SU-DHL-6 (cell line): ENCODE measurements around the gene HYLS1.

Experiments
- H2AFZ ChIP-seq: fragments of 200-600 bp; sonication (generic); 2 replicates; pipeline ENCODE4 v1.6.1; 2014; ENCODE audit warnings: low read depth, mild to moderate bottlenecking, moderate library complexity, mixed read lengths, antibody characterized with exemption, low read length; ENCODE audit not compliant: severe bottlenecking
- H3F3A ChIP-seq: fragments of 200-600 bp; shearing (Covaris generic); 2 replicates; pipeline ENCODE4 v1.6.0; 2016; ENCODE audit warnings: antibody characterized with exemption, mild to moderate bottlenecking; ENCODE audit not compliant: insufficient read depth
- H3K27ac ChIP-seq: fragments of 200-600 bp; sonication (generic); 2 replicates; pipeline ENCODE4 v1.5.1; 2016; ENCODE audit warnings: low read depth, mild to moderate bottlenecking, low read length, moderate library complexity, mixed read lengths
- H3K27me3 ChIP-seq: fragments of 200-600 bp; sonication (generic), shearing (Covaris generic); 2 replicates; pipeline ENCODE4 v1.6.0; 2014; ENCODE audit warnings: mild to moderate bottlenecking, low read length
- H3K36me3 ChIP-seq: fragments of 200-600 bp; sonication (generic); 2 replicates; pipeline ENCODE4 v1.6.1; 2014; ENCODE audit warnings: mild to moderate bottlenecking, low read length, mixed read lengths
- H3K4me2 ChIP-seq: fragments of 300-600, 200-600 bp; shearing (Covaris generic), sonication (generic); 2 replicates; pipeline ENCODE4 v1.6.0; 2014; ENCODE audit warnings: low read length, low read depth, mild to moderate bottlenecking; ENCODE audit not compliant: poor library complexity, severe bottlenecking
- H3K4me3 ChIP-seq: fragments of 200-600 bp; sonication (generic); 2 replicates; pipeline ENCODE4 v1.5.1; 2014; ENCODE audit warnings: antibody characterized with exemption, low read length, mild to moderate bottlenecking, mixed read lengths; ENCODE audit not compliant: insufficient read depth, poor library complexity, severe bottlenecking
- H3K79me2 ChIP-seq: fragments of 200-600 bp; sonication (generic); 2 replicates; pipeline ENCODE4 v1.6.1; 2014; ENCODE audit warnings: mild to moderate bottlenecking, low read length, moderate library complexity; ENCODE audit not compliant: insufficient read depth
- H3K9ac ChIP-seq: fragments of 200-600 bp; sonication (generic); 2 replicates; pipeline ENCODE4 v1.7.0; 2014; ENCODE audit warnings: mild to moderate bottlenecking, low read length
- H3K9me2 ChIP-seq: fragments of 200-600 bp; sonication (generic); replicated peaks from 2 replicates; pipeline ENCODE4 v1.6.1; 2014; ENCODE audit warnings: low read length; ENCODE audit not compliant: insufficient read depth
- H3K9me3 ChIP-seq: fragments of 200-600 bp; sonication (generic); 2 replicates; pipeline ENCODE4 v1.6.1; 2014; ENCODE audit warnings: low read length, mixed read lengths; ENCODE audit not compliant: insufficient read depth
- H4K20me1 ChIP-seq: fragments of 200-600 bp; sonication (generic); 2 replicates; pipeline ENCODE4 v1.6.1; 2014; ENCODE audit warnings: low read depth, mild to moderate bottlenecking, antibody characterized with exemption, low read length, moderate library complexity, mixed read lengths
- EZH2phosphoT487 ChIP-seq: fragments of 200-600 bp; sonication (generic), shearing (Covaris generic); conservative IDR thresholded peaks from 2 replicates; pipeline ENCODE4 v1.6.1; 2018; ENCODE audit warnings: mild to moderate bottlenecking, antibody characterized with exemption, low read length, moderate library complexity, mixed read lengths
- TF ChIP-seq, protein P1 (sequence below): fragments of 200-600 bp; sonication (generic); IDR thresholded peaks from one replicate; pipeline ENCODE4 v1.5.1; 2017; ENCODE audit warnings: antibody characterized with exemption, mild to moderate bottlenecking, low read length, moderate library complexity; ENCODE audit not compliant: insufficient read depth, poor library complexity, severe bottlenecking

HYLS1 gene

DNA sequence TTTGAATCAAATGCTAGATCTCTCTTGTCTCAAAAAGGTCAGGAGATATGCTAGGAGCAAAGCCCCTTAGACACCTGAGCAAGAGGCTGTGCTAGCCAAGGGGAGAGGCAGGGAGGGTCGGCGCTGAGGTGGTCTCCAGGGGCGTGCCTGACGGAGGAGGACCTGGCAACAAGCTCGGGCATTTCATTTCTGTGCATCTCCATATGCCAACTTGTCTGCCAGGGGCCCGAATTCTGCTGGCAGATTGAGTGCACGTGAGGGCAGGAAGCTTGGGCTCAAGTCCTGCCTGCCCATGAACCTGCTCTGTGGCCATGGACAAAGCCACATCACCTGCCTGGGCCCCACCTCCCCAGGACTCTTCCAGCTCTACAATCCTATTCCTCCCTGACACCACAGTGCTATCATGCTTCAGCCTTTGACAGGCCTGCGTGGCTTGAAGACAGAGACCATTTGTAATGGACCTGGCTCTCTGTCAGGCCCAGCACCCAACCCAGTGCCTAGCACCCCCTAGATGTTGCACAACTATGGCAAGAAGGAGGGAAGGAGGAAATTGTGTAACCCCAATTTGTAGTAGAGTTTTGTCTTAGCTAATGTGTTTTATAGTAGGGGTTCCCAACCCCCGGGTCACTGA lies 42.1 kb downstream of the HYLS1 start:
- H3K79me2 ChIP-seq = no peaks in the 10 kb centered on the region

GRCh38 chr11:125930076-125930450 lies 42.6 kb downstream of the HYLS1 start:
- Histone ChIP-seq H3K36me3 (no peaks in the 10 kb centered on the region), H4K20me1 (no peaks in the 10 kb centered on the region), H3K9me2 (no peaks in the 10 kb centered on the region), H3K9ac (no peak overlapping the region), H3K27ac (no peak overlapping the region), H2AFZ (no peak overlapping the region), H3K27me3 (no peaks in the 10 kb centered on the region), H3K4me2 (no peak overlapping the region), H3K9me3 (no peaks in the 10 kb centered on the region), H3K4me3 (no peak overlapping the region), H3F3A (no peaks in the 10 kb centered on the region), H3K79me2 (no peaks in the 10 kb centered on the region)
- no peak for TF ChIP-seq EZH2phosphoT487
- TF ChIP-seq, protein P1, sequence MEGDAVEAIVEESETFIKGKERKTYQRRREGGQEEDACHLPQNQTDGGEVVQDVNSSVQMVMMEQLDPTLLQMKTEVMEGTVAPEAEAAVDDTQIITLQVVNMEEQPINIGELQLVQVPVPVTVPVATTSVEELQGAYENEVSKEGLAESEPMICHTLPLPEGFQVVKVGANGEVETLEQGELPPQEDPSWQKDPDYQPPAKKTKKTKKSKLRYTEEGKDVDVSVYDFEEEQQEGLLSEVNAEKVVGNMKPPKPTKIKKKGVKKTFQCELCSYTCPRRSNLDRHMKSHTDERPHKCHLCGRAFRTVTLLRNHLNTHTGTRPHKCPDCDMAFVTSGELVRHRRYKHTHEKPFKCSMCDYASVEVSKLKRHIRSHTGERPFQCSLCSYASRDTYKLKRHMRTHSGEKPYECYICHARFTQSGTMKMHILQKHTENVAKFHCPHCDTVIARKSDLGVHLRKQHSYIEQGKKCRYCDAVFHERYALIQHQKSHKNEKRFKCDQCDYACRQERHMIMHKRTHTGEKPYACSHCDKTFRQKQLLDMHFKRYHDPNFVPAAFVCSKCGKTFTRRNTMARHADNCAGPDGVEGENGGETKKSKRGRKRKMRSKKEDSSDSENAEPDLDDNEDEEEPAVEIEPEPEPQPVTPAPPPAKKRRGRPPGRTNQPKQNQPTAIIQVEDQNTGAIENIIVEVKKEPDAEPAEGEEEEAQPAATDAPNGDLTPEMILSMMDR = no peak

More for the DNA sequence above, 42.1 kb downstream of the HYLS1 start:
- TF ChIP-seq EZH2phosphoT487 = no peak
- TF ChIP-seq, protein P1 = no peak
- H3K27me3 ChIP-seq = no peaks in the 10 kb centered on the region
- H3K4me2 ChIP-seq = no peak overlapping the region
- no peaks in the 10 kb centered on the region for H3K9me2 ChIP-seq
- no peak overlapping the region for H3K4me3 ChIP-seq
- no peaks in the 10 kb centered on the region for H3K36me3 ChIP-seq
- no peaks in the 10 kb centered on the region for H3F3A ChIP-seq
- no peak overlapping the region for H3K27ac ChIP-seq
- H4K20me1 ChIP-seq = no peaks in the 10 kb centered on the region
- H3K9ac ChIP-seq = no peak overlapping the region
- no peaks in the 10 kb centered on the region for H3K9me3 ChIP-seq
- H2AFZ ChIP-seq = no peak overlapping the region

DNA sequence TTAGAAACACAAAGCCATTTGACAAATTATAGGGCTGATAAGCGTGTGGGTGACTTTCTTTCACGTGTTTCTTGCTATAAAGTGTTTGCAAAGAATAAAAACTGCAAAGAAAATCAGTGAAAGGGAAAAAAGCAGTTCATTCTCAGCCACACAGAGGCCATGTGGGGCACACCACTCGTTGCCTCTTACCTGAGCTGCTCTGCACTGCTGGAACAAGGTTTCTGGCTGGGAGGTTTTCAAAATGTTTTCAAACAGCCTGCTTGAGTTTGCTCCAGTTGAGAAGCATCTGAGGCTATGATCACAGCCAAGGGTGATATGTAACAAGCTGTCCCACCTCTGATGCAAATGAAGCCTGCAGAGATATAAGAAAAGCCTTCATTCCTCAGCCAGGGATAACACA lies 43.6 kb downstream of the HYLS1 start:
- H4K20me1 ChIP-seq = no peaks in the 10 kb centered on the region
- no peak overlapping the region for H2AFZ ChIP-seq
- H3K9me3 ChIP-seq = no peaks in the 10 kb centered on the region
- TF ChIP-seq EZH2phosphoT487 = no peak
- TF ChIP-seq, protein P1 = no peak
- H3K9ac ChIP-seq = no peak overlapping the region
- H3K9me2 ChIP-seq = no peaks in the 10 kb centered on the region
- no peaks in the 10 kb centered on the region for H3K36me3 ChIP-seq
- no peaks in the 10 kb centered on the region for H3F3A ChIP-seq
- H3K4me3 ChIP-seq = no peak overlapping the region
- H3K79me2 ChIP-seq = no peaks in the 10 kb centered on the region
- no peak overlapping the region for H3K4me2 ChIP-seq
- no peaks in the 10 kb centered on the region for H3K27me3 ChIP-seq
- H3K27ac ChIP-seq = no peak overlapping the region
